ENCODE measurements around the gene RABGGTB.
"Not testable (repeated sequence)": the region's sequence is repeated elsewhere in the genome, so short reads cannot be mapped to it uniquely, and the experiment has no call there.

Gene RABGGTB

DNA sequence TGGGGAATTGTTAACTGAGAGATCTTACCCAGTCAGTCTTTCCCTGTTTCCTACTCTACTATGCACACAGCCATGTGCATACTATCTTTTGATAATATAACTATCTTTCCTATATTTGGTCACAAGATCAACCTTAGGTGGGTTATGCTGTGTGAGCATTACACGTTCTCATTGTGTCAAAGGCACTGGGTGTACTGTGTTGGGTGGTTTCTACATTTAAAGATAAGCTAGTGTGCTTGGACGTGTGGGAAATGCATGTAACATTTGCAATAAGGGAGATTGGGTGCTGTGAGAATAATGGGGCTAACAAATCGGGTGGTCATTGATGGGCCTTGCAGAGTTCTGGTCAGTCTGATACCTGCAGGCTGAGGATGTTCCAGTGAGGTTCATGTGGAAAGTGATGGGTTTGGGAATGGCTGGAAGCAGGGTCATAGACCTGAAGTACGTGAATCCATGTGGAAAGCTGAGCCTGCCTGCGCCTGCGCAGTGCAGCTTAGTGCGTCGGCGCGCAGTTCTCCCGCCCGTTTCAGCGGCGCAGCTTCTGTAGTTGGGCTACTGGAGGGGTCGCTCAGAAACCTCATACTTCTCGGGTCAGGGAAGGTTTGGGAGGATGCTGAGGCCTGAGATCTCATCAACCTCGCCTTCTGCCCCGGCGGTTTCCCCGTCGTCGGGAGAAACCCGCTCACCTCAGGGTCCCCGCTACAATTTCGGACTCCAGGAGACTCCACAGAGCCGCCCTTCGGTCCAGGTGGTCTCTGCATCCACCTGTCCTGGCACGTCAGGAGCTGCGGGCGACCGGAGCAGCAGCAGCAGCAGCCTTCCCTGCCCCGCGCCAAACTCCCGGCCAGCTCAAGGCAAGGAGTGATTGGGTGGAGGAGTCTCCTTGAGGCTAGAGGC is 10.6 kb downstream of the RABGGTB start, which contains the start of gene MSH4:
Gene MSH4, plus strand, starts transcription at position 507 of the 897 bp plus-strand sequence. Its CDS starts 104 bp downstream, at position 611.
- DNase-seq = peak; percentile 27 to 55

DNA sequence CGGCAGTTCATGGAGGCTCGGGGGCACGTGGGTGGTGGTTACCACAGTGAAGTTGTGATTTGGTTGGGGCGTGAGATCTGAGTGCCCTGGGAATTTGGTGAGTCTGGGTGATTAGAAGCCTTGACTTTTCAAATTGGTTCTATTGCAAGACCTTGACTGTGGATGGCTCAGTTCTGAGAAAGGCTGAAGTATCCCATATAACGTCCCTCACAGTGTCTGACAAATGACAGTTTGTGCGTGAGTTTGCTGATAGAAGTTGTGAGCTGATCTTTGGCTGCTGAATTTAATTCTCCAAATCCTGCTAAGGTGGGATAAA is 11.2 kb downstream of the RABGGTB start:
- no peak for DNase-seq

DNA sequence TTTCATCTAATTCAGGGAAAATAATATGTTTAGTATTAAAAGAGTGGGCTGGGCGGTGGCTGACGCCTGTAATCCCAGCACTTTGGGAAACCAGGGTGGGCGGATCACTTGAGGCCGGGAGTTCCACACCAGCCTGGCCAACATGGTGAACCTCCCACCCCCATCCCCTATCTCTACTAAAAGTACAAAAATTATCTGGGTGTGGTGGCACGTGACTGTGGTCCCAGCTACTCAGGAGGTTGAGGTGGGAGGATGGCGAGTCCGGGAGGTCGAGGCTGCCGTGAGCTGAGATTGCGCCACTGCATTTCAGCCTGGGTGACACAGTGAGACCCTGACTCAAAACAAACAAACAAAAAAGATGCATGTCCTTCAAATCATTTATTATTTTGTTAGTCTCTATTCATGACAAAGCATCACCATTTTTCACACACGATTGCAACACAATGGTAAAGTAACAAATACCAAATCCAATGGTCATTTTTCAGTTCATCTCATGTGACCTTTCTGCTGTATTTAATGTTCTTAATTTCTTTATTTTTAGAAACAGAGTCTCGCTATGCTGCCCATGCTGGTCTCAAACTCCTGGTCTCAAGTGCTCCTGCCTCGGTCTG is 11.7 kb downstream of the RABGGTB start:
- DNase-seq = no peak

DNA sequence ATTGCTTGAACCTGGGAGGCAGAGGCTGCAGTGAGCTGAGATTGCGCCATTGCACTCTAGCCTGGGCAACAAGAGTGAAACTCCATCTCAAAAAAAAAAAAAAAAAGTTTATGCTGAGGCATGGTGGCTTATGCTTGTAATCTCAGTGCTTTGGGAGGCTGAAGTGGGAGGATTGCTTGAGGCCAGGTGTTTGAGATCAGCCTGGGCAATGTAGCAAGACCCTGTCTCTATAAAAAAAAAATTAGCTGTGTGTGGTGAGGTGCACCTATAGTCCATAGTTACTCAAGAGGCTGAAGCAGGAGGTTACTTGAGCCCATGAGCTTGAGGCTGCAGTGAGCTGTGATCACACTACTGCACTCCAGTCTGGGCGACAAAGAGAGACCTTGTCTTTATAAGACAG is 15.4 kb downstream of the RABGGTB start:
- not testable (repeated sequence) for DNase-seq

DNA sequence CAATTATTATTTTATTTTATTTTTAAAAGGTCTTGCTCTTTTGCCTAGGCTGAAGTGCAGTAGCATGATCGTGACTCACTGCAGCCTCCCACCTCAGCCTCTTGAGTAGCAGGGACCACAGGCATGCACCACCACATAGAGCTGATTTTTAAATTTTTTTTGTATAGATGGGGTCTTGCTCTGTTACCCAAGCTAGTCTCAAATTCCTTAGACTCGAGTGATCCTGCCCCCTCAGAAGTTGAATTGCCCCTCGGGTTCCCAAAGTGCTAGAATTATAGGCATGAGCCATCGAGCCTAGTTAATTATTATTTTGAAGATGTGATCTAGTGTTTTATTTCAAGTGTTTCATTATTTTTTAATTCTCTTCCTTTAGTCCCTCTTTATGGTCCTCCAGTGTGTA is 22.9 kb downstream of the RABGGTB start:
- no peak for DNase-seq

DNA sequence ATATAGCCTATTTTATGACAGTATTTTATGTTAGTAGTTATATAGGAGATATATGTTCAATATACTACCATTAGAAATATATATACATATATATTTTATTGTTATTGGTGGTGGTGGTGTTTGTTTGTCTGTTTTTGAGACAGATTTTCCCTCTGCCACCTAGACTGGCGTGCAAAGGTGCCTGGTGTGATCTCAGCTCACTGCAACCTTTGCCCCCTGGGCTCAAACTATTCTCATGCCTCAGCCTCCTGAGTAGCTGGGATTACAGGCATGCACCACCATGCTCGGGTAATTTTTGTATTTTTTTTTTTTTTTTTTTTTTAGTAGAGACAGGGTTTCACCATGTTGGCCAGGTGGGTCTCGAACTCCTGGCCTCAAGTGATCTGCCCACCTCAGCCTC is 24.1 kb downstream of the RABGGTB start:
- not testable (repeated sequence) for DNase-seq

DNA sequence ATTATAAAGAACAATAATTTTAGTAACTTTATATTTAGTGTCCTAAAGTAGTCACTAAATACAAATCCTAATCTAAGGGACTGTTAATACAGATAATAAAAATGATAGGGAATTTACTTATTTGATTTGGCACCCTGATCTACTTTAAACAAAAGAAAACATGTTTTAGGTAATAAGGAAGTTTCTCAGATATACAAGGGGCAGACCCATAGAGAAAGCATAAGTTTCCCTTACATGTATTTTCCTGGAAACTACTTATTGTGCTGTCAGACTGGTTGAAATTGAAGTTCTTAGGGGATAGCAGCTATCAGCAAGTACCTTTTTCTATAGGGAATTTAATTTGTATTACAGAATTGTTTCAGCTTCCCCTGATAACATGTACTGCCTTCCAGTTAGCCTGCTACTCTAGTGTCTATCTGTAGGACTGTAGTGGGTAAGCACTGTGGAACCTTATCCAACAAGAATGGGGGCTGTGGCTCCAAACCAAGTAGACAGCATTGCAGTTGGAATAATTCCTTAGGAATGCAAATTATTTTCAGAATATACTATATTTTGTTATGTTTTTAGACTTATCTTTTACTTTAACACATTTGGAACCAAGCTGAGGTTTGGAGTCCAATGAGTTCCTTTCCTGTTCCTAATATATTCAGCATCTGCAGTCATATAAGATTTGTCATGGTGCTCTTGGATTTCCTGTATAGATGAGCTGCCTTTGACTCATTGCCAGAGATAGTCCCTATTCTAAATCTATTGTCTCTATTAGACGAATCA is 25.3 kb downstream of the RABGGTB start:
- DNase-seq = no peak

DNA sequence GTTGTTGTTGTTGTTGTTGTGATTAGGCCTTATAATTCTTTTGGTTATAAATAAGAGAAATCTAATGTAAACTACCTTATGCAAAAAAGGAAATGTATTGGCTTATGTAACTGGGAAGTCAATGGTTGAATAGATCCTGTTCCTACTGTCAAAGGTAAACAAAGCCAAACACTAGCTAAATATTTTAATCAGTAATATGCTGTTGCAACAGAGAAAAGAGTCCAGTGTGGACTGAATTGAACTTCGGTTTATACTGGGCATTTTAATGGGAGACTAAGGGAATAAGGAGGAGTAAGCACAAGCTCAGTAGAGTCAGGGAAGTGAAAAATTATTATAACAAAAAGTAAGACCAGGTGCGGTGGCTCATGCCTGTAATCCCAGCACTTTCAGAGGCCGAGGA is 26.0 kb downstream of the RABGGTB start:
- DNase-seq = no peak

DNA sequence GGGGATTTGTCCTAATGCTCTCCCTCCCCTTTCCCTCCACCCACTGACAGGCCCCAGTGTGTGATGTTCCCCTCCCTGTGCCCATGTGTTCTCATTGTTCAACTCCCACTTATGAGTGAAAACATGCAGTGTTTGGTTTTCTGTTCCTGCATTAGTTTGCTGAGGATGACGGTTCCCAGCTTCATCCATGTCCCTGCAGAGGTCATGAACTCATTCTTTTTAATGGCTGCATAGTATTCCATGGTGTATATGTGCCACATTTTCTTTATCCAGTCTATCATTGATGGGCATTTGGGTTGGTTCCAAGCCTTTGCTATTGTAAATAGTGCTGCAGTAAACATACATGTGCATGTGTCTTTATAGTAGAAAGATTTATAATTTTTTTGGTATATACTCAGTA is 37.5 kb downstream of the RABGGTB start:
- not testable (repeated sequence) for DNase-seq

DNA sequence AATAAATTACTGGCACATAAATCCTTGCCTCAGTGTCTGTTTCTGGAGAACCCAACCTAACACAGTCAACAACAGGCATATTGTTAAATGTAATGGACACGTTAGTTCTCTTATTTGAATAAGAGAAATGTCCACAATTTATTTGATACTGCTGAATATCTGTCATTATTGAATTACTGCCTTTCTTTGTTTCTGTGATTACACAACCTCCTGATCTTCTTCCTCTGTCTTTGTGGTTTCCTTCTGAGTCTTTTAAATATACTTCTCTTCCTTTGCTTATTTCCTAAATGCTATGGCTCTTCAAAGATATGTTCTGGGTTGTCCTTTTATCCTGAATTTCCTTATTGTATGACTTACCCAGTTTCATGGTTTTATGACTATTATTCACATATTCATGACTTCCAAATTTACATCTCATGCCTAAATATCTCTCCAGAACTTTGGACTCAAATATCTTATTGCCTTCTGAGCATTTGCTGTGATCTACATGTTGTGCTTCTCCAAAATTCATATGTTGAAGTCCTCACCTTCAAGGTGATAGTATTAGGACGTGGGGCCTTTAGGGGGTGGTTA is 50.6 kb downstream of the RABGGTB start:
- DNase-seq = peak; percentile 64 to 71

DNA sequence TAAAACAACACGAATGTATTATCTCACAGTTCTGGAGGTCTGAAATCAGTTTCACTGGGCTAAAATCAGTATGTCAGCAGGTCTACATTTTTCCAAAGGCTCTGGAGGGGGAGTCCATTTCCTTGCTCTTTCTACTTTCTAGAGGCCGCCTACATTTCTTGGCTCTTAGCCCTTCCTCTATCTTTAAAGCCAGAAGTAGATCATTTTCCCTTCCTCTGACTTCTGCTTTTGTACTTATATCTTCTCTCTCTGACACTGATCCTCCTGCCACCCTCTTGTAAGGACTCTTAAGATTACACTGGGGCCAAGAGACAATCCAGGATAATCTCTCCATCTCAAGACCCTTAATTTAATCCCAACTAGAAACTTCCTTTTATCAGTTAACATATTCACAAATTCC is 52.0 kb downstream of the RABGGTB start:
- peak; percentile 83 to 90 for DNase-seq

DNA sequence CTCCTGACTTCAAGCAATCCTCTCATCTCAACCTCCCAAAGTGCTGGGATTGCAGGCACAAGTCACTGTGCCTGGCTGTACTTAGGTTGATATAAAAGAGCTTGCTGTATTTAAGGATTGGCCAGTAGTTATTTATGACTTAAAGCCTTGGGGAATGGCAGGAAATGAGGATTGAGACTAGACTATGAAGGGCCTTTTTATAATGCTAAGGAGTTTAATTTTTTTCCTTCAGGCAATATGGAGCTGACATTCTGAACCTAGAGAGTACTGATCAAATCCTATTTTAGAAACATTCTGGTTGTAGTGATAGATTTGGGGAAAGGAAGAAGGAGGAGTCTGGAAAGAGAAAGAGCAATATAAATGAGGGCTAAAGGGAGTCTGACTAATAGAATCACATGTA is 55.4 kb downstream of the RABGGTB start:
- no peak for DNase-seq
